Neuronal stem cell (in vitro differentiated cells): ENCODE data around the gene CALM1.

Experiments used
- DNase-seq: peaks from one replicate; pipeline ENCODE4 v3.0.0-alpha.2; 2013; ENCODE audit warnings: low spot score
- H2AFZ ChIP-seq: one replicate; pipeline ENCODE4 v1.6.1; 2013; ENCODE audit warnings: mild to moderate bottlenecking, low read length, inconsistent platforms
- H2AK5ac ChIP-seq: 2 replicates; pipeline ENCODE4 v1.6.1; 2013; ENCODE audit warnings: low read depth, mild to moderate bottlenecking, inconsistent platforms, low read length, moderate library complexity, mixed read lengths
- H2BK120ac ChIP-seq: 2 replicates; pipeline ENCODE4 v1.6.1; 2013; ENCODE audit warnings: low read depth, mild to moderate bottlenecking, inconsistent platforms, low read length, moderate library complexity, mixed read lengths
- H2BK12ac ChIP-seq: one replicate; pipeline ENCODE4 v1.6.1; 2013; ENCODE audit warnings: low read length, inconsistent platforms
- H2BK15ac ChIP-seq: 2 replicates; pipeline ENCODE4 v1.6.1; 2013; ENCODE audit warnings: mild to moderate bottlenecking, low read length, inconsistent platforms, mixed read lengths
- H2BK5ac ChIP-seq: one replicate; pipeline ENCODE4 v1.6.1; 2013; ENCODE audit warnings: inconsistent platforms, mild to moderate bottlenecking, low read length, moderate library complexity
- H3K14ac ChIP-seq: one replicate; pipeline ENCODE4 v1.6.1; 2013; ENCODE audit warnings: low read length, inconsistent platforms
- H3K18ac ChIP-seq: 2 replicates; pipeline ENCODE4 v1.6.1; 2013; ENCODE audit warnings: low read length, inconsistent platforms
- H3K23ac ChIP-seq: 2 replicates; pipeline ENCODE4 v1.6.1; 2013; ENCODE audit warnings: low read depth, mild to moderate bottlenecking, mixed read lengths, low read length, inconsistent platforms; ENCODE audit not compliant: poor library complexity
- H3K27ac ChIP-seq: replicated peaks from 3 replicates; pipeline ENCODE4 v1.5.1; 2013; ENCODE audit warnings: low read length, inconsistent platforms
- H3K27me3 ChIP-seq, 3 experiments: 2 replicates each; pipeline ENCODE4 v1.6.1; 2013; ENCODE audit warnings: low read length in 3 of 3, mild to moderate bottlenecking in 2 of 3, inconsistent platforms in 1 of 3, low read depth in 1 of 3, mixed read lengths in 1 of 3, moderate library complexity in 1 of 3; ENCODE audit not compliant: control insufficient read depth in 3 of 3, insufficient read depth in 3 of 3
- H3K36me3 ChIP-seq, 2 donors: replicated peaks in 1 of 2; 2 replicates each; pipeline ENCODE4 v1.6.1; 2013; ENCODE audit warnings: low read length in 2 of 2; ENCODE audit not compliant: control insufficient read depth in 2 of 2, insufficient read depth in 2 of 2
- H3K4ac ChIP-seq: 2 replicates; pipeline ENCODE4 v1.6.1; 2013; ENCODE audit warnings: inconsistent platforms, mild to moderate bottlenecking, low read length, moderate library complexity
- H3K4me1 ChIP-seq, 2 donors: 1 replicate in 1 of 2; 2 replicates in 1 of 2; pipeline ENCODE4 v1.6.1; 2013; ENCODE audit warnings: low read length in 2 of 2, low read depth in 1 of 2; ENCODE audit not compliant: control insufficient read depth in 2 of 2, insufficient read depth in 1 of 2
- H3K4me2 ChIP-seq: one replicate; pipeline ENCODE4 v1.6.1; 2013; ENCODE audit warnings: mild to moderate bottlenecking, low read length, inconsistent platforms; ENCODE audit not compliant: insufficient read depth, poor library complexity, severe bottlenecking
- H3K4me3 ChIP-seq, 2 donors: 2 replicates each; pipeline ENCODE4 v1.5.1; 2013; ENCODE audit warnings: low read length in 2 of 2, mild to moderate bottlenecking in 2 of 2, inconsistent platforms in 1 of 2, moderate library complexity in 1 of 2
- H3K79me1 ChIP-seq: one replicate; pipeline ENCODE4 v1.6.1; 2013; ENCODE audit warnings: low read depth, mild to moderate bottlenecking, inconsistent platforms, low read length, moderate library complexity
- H3K9ac ChIP-seq: one replicate; pipeline ENCODE4 v1.6.1; 2013; ENCODE audit warnings: mild to moderate bottlenecking, low read depth, low read length, inconsistent platforms; ENCODE audit not compliant: poor library complexity
- H3K9me3 ChIP-seq, 2 donors: replicated peaks in 1 of 2; 2 replicates each; pipeline versions ENCODE3 to v1.6.1; 2013; ENCODE audit warnings: low read length in 2 of 2, mild to moderate bottlenecking in 2 of 2, inconsistent platforms in 1 of 2, low read depth in 1 of 2, mixed read lengths in 1 of 2, moderate library complexity in 1 of 2; ENCODE audit not compliant: control insufficient read depth in 2 of 2, insufficient read depth in 1 of 2
- H4K8ac ChIP-seq: one replicate; pipeline ENCODE4 v1.6.1; 2013; ENCODE audit warnings: low read depth, mild to moderate bottlenecking, inconsistent platforms, low read length, moderate library complexity
- H4K91ac ChIP-seq: one replicate; pipeline ENCODE4 v1.6.1; 2013; ENCODE audit warnings: low read length, low read depth, mild to moderate bottlenecking, inconsistent platforms; ENCODE audit not compliant: poor library complexity
- WGBS, 2 donors: extraction: QIAGEN DNeasy Blood & Tissue Kit; methylation state at CpG; one replicate each; pipeline ENCODE4 v1.1.7; 2013; ENCODE audit warnings: missing lambda C conversion rate in 2 of 2, mixed read lengths in 1 of 2; ENCODE audit not compliant: insufficient read length in 2 of 2, insufficient replicate concordance in 1 of 2; ENCODE audit errors: extremely low coverage in 2 of 2; 5-methylcytosine and 5-hydroxymethylcytosine counted together

The CALM1 gene

GRCh38 chr14:90383731-90384542 lies 12.9 kb upstream of the CALM1 start:
- Histone ChIP-seq H3K27me3 (no peaks in the 10 kb centered on the region), H2BK120ac (no peak overlapping the region), H2BK12ac (no peak overlapping the region), H3K79me1 (no peaks in the 10 kb centered on the region), H2BK5ac (no peak overlapping the region), H4K91ac (no peak overlapping the region), H3K18ac (peak overlapping the region; percentile 78), H2AFZ (peak overlapping the region; percentile 94), H3K4me2 (peak overlapping the region; percentile 89), H2AK5ac (no peak overlapping the region), H3K4ac (no peak overlapping the region), H3K27ac (peak overlapping the region; percentile 79), H3K9ac (no peak overlapping the region), H3K4me1 (peaks cover 13 to 16% of the 10 kb centered on the region in 2 donors), H2BK15ac (no peak overlapping the region), H3K36me3 (no peaks in the 10 kb centered on the region), H4K8ac (no peak overlapping the region), H3K23ac (peak overlapping the region; percentile 21), H3K14ac (no peak overlapping the region), H3K9me3 (no peaks in the 10 kb centered on the region), H3K4me3 (peak overlapping the region; percentile 73 to 75)
- DNase-seq, result peak; percentile 58
- WGBS, 2 donors, result no CpG with 5 or more reads among the region's 37 CpGs

- H2AFZ ChIP-seq, result peak overlapping the region; percentile 94
- no peak overlapping the region for H3K14ac ChIP-seq
- no peak overlapping the region for H3K18ac ChIP-seq
- H2AK5ac ChIP-seq, result no peak overlapping the region
- H3K27me3 ChIP-seq, result no peaks in the 10 kb centered on the region
- H3K4me3 ChIP-seq, result peak overlapping the region in 1 of 2 donors; percentile 73
- no peaks in the 10 kb centered on the region for H3K79me1 ChIP-seq
- H3K23ac ChIP-seq, result no peak overlapping the region
- H3K27ac ChIP-seq, result no peak overlapping the region
- no peak overlapping the region for H4K8ac ChIP-seq
- H3K4ac ChIP-seq, result no peak overlapping the region
- no CpG with 5 or more reads among the region's 3 CpGs for WGBS, 2 donors
- no peaks in the 10 kb centered on the region for H3K36me3 ChIP-seq
- DNase-seq, result no peak
- no peak overlapping the region for H3K4me2 ChIP-seq
- no peak overlapping the region for H2BK12ac ChIP-seq
- H2BK5ac ChIP-seq, result no peak overlapping the region
- no peak overlapping the region for H3K9ac ChIP-seq
- H2BK15ac ChIP-seq, result no peak overlapping the region
- H3K4me1 ChIP-seq, result peaks cover 10 to 16% of the 10 kb centered on the region in 2 donors
- H4K91ac ChIP-seq, result no peak overlapping the region
- H2BK120ac ChIP-seq, result no peak overlapping the region
- no peaks in the 10 kb centered on the region for H3K9me3 ChIP-seq
Observed at GRCh38 chr14:90384543-90384911, 12.3 kb upstream of the CALM1 start.

GRCh38 chr14:90386321-90386720 lies 10.5 kb upstream of the CALM1 start:
- H3K4me1 ChIP-seq, result peaks cover 10 to 16% of the 10 kb centered on the region in 2 donors

GRCh38 chr14:90387206-90387760 lies 9.5 kb upstream of the CALM1 start:
- Histone ChIP-seq H3K4me2 (no peak overlapping the region), H3K4ac (no peak overlapping the region), H3K27ac (no peak overlapping the region), H3K79me1 (no peaks in the 10 kb centered on the region), H3K36me3 (no peaks in the 10 kb centered on the region), H3K4me3 (no peak overlapping the region), H3K9ac (no peak overlapping the region), H4K8ac (no peak overlapping the region), H3K14ac (no peak overlapping the region), H3K9me3 (no peaks in the 10 kb centered on the region), H3K23ac (no peak overlapping the region), H2BK5ac (no peak overlapping the region), H2AK5ac (no peak overlapping the region), H2BK15ac (no peak overlapping the region), H3K4me1 (peaks cover 4 to 9% of the 10 kb centered on the region in 2 donors), H2BK120ac (no peak overlapping the region), H4K91ac (no peak overlapping the region), H3K18ac (no peak overlapping the region), H2AFZ (no peak overlapping the region), H3K27me3 (peaks cover 0 to under 1% (median 0%) of the 10 kb centered on the region in 3 experiments), H2BK12ac (no peak overlapping the region)
- DNase-seq, result no peak
- no CpG with 5 or more reads among the region's 2 CpGs for WGBS, 2 donors

More at GRCh38 chr14:90386321-90386720, 10.5 kb upstream of the CALM1 start:
- H3K4ac ChIP-seq, result no peak overlapping the region
- no peak overlapping the region for H3K9ac ChIP-seq
- no peak overlapping the region for H3K14ac ChIP-seq
- no peaks in the 10 kb centered on the region for H3K9me3 ChIP-seq
- H2AFZ ChIP-seq, result no peak overlapping the region
- no peak overlapping the region for H3K4me2 ChIP-seq
- no CpG with 5 or more reads among the region's 2 CpGs for WGBS, 2 donors
- no peak overlapping the region for H4K91ac ChIP-seq
- no peak overlapping the region for H2BK12ac ChIP-seq
- H2BK5ac ChIP-seq, result no peak overlapping the region
- H3K27ac ChIP-seq, result no peak overlapping the region
- H3K23ac ChIP-seq, result no peak overlapping the region
- no peak overlapping the region for H2BK120ac ChIP-seq
- no peak overlapping the region for H2AK5ac ChIP-seq
- no peak overlapping the region for H3K4me3 ChIP-seq
- DNase-seq, result no peak
- no peaks in the 10 kb centered on the region for H3K36me3 ChIP-seq
- H2BK15ac ChIP-seq, result no peak overlapping the region
- no peaks in the 10 kb centered on the region for H3K27me3 ChIP-seq
- no peaks in the 10 kb centered on the region for H3K79me1 ChIP-seq
- no peak overlapping the region for H4K8ac ChIP-seq
- no peak overlapping the region for H3K18ac ChIP-seq
